Endodermal cell (in vitro differentiated cells): Measurements from ENCODE around the gene OTUD6A. TPM values are rescaled to one million over a fixed set of nuclear protein-coding genes. Genes with fewer than 3 reads are reported as not detected.
"Not testable (repeated sequence)": the region's sequence is repeated elsewhere in the genome, so short reads cannot be mapped to it uniquely, and the experiment has no call there.

Source experiments
- DNase-seq: peaks from one replicate; pipeline ENCODE4 v3.0.0-alpha.2; 2017
- H3K27ac ChIP-seq: 2 replicates; pipeline ENCODE4 v1.5.1; 2013; ENCODE audit warnings: mild to moderate bottlenecking, low read depth, low read length, moderate library complexity
- H3K27me3 ChIP-seq: 2 replicates; pipeline ENCODE4 v1.6.1; 2013; ENCODE audit warnings: mild to moderate bottlenecking, low read length, moderate library complexity; ENCODE audit not compliant: insufficient read depth, control insufficient read depth, poor library complexity, severe bottlenecking
- H3K36me3 ChIP-seq: 2 replicates; pipeline ENCODE4 v1.7.0; 2013; ENCODE audit warnings: mild to moderate bottlenecking, low read length, moderate library complexity; ENCODE audit not compliant: control insufficient read depth, insufficient read depth
- H3K4me1 ChIP-seq: one replicate; pipeline ENCODE4 v1.7.0; 2013; ENCODE audit warnings: low read length; ENCODE audit not compliant: control insufficient read depth, insufficient read depth
- H3K4me3 ChIP-seq: 2 replicates; pipeline ENCODE4 v1.5.1; 2013; ENCODE audit warnings: mild to moderate bottlenecking, low read length, moderate library complexity
- H3K9ac ChIP-seq: 2 replicates; pipeline ENCODE4 v1.6.1; 2013; ENCODE audit warnings: mild to moderate bottlenecking, low read length, moderate library complexity; ENCODE audit not compliant: poor library complexity, severe bottlenecking; ENCODE audit errors: extremely low read depth
- H3K9me3 ChIP-seq: 2 replicates; pipeline ENCODE4 v1.6.1; 2013; ENCODE audit warnings: mild to moderate bottlenecking, low read length, moderate library complexity; ENCODE audit not compliant: control insufficient read depth
- H3K27ac Mint-ChIP-seq: 2 replicates; pipeline ENCODE4 v1.8.0; 2020; ENCODE audit warnings: mixed read lengths
- H3K27me3 Mint-ChIP-seq: 2 replicates; pipeline ENCODE4 v1.8.0; 2021; ENCODE audit warnings: mild to moderate bottlenecking, mixed read lengths; ENCODE audit not compliant: insufficient read depth
- H3K36me3 Mint-ChIP-seq: 2 replicates; pipeline ENCODE4 v1.8.0; 2020; ENCODE audit warnings: low read depth, mixed read lengths
- H3K4me1 Mint-ChIP-seq: 2 replicates; pipeline ENCODE4 v1.8.0; 2020; ENCODE audit warnings: mixed read lengths
- H3K4me3 Mint-ChIP-seq: 2 replicates; pipeline ENCODE4 v1.8.0; 2020; ENCODE audit warnings: mild to moderate bottlenecking, moderate library complexity, mixed read lengths
- H3K9me3 Mint-ChIP-seq: 2 replicates; pipeline ENCODE4 v1.8.0; 2020; ENCODE audit warnings: mild to moderate bottlenecking, mixed read lengths
- WGBS, 2 experiments: methylation state at CpG; one replicate each; pipeline versions ENCODE4 v1.1.5 to v1.1.7; 2013; ENCODE audit warnings: missing lambda C conversion rate in 2 of 2, mixed read lengths in 1 of 2; ENCODE audit not compliant: insufficient coverage in 1 of 2, insufficient read length in 1 of 2; 5-methylcytosine and 5-hydroxymethylcytosine counted together
- microRNA-seq: library from miRNA; unstranded; fragments of <30 nt; microRNA quantifications from one replicate; pipeline ENCODE4 v1.2.0, GENCODE V29; 2020; ENCODE audit warnings: borderline microRNAs expressed
- total RNA-seq, 2 donors: library from RNA; stranded (reverse); fragmentation: NEBNext Ultra II Directional in 1 of 2; extraction: Animal tissue kit (Norgen Biotek cat#: 25700) in 1 of 2; gene quantifications; 2 replicates in 1 of 2; 3 replicates in 1 of 2; pipeline ENCODE4 v1.2.1, GENCODE V29; 2021
- TF ChIP-seq, protein P1 (sequence below): fragments of 200-600 bp; sonication (generic); conservative IDR thresholded peaks from 2 replicates; pipeline ENCODE4 v1.5.0; 2021; ENCODE audit warnings: antibody characterized with exemption, mild to moderate bottlenecking

OTUD6A gene
- total RNA-seq, 2 donors from 2014 or later: 0.53 TPM; not detected in 1

DNA sequence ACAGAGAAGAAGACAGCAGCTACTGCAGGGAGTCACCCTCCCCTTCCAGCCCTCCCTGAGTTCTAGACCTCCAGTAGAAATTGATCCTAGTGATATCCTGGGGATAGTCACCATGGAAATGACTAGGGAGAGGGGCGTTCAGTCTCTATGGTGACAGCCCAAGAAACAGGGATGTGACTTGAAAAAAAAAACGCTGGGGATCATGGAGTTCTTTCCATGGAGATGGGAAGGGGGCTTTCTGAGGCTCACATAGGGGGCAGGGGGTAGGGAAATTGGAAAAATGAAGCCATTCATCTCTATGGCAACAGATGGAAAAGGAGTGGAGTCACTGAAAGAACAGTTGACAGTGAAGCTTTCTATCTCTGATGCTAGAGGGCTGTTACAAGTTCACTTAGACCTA, 43.0 kb downstream of the OTUD6A start:
- Mint-ChIP-seq H3K27me3 (no peaks in the 10 kb centered on the region), H3K4me3 (no peak overlapping the region), H3K27ac (no peak overlapping the region), H3K36me3 (no peaks in the 10 kb centered on the region), H3K9me3 (peaks cover 47% of the 10 kb centered on the region), H3K4me1 (no peaks in the 10 kb centered on the region)
- H3K27me3 ChIP-seq: no peaks in the 10 kb centered on the region
- WGBS, 2 experiments: 67 to 76% methylated on average over 1 to 2 of the region's 2 CpGs
- no peaks in the 10 kb centered on the region for H3K36me3 ChIP-seq
- no peaks in the 10 kb centered on the region for H3K9me3 ChIP-seq
- no peak overlapping the region for H3K4me3 ChIP-seq
- no peaks in the 10 kb centered on the region for H3K4me1 ChIP-seq
- H3K9ac ChIP-seq: no peak overlapping the region
- TF ChIP-seq, protein P1, sequence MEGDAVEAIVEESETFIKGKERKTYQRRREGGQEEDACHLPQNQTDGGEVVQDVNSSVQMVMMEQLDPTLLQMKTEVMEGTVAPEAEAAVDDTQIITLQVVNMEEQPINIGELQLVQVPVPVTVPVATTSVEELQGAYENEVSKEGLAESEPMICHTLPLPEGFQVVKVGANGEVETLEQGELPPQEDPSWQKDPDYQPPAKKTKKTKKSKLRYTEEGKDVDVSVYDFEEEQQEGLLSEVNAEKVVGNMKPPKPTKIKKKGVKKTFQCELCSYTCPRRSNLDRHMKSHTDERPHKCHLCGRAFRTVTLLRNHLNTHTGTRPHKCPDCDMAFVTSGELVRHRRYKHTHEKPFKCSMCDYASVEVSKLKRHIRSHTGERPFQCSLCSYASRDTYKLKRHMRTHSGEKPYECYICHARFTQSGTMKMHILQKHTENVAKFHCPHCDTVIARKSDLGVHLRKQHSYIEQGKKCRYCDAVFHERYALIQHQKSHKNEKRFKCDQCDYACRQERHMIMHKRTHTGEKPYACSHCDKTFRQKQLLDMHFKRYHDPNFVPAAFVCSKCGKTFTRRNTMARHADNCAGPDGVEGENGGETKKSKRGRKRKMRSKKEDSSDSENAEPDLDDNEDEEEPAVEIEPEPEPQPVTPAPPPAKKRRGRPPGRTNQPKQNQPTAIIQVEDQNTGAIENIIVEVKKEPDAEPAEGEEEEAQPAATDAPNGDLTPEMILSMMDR: no peak
- H3K27ac ChIP-seq: peak overlapping the region; percentile 53
- no peak for DNase-seq

DNA sequence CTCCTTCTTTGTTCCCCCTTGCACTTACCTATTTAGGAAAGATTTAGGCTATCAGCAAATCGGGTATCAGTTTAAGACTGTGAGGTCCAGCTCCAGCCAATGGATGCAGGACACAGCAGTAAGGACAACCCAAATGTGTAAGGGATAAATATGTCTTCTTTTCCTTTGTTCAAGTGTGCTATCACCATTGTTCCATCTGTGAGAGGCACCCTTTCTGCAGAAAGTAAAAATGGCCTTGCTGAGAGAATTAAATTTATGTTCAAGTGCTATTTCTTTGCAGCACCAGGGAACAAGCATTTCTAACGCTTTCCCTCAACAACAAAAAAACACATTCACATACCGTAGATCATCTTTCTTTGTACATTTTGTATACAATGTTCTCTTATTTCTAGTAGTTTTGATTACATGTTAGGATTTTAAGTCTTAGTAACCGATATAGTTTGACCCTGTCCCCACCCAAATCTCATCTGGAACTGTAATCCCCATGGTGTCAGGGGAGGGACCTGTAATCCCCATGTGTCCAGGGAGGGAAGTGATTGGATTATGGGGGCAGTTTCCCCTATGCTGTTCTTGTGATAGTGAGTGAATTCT, 49.3 kb downstream of the OTUD6A start:
- H3K4me3 ChIP-seq, H3K4me1 ChIP-seq, H3K9ac ChIP-seq, H3K36me3 Mint-ChIP-seq, H3K27ac ChIP-seq, H3K4me3 Mint-ChIP-seq, H3K27me3 Mint-ChIP-seq, H3K36me3 ChIP-seq, DNase-seq, H3K4me1 Mint-ChIP-seq, H3K27ac Mint-ChIP-seq, H3K27me3 ChIP-seq: not testable (repeated sequence)
- H3K9me3 ChIP-seq: peaks cover 16% of the 10 kb centered on the region
- WGBS, 2 experiments: 100% methylated on average over 2 of the region's 4 CpGs; no CpG with 5 or more reads in 1 of the 2 experiments
- peaks cover 76% of the 10 kb centered on the region for H3K9me3 Mint-ChIP-seq

Small RNAs within 50 kb of the gene (microRNA-seq; reads per million reads assigned to microRNA genes)
- gene MIR676: 6.4 reads per million, percentile 38 among the genes with 10 or more reads in this experiment

Other genes with a start within 250 kb of the OTUD6A start
- not detected for gene AWAT2, start 12.5 kb upstream of the OTUD6A start, total RNA-seq
- 10 to 100 TPM; 45.0 to 46.5 TPM for gene IGBP1, start 71.0 kb downstream of the OTUD6A start, total RNA-seq
- not detected for gene DGAT2L6, start 115.0 kb downstream of the OTUD6A start, total RNA-seq
- not detected for gene AWAT1, start 172.2 kb downstream of the OTUD6A start, total RNA-seq
- gene P2RY4, start 197.7 kb downstream of the OTUD6A start, total RNA-seq: under 1 TPM; 0.22 TPM
- gene ARR3, start 205.9 kb downstream of the OTUD6A start, total RNA-seq: not detected
- not detected for gene RAB41, start 219.7 kb downstream of the OTUD6A start, total RNA-seq
- 10 to 100 TPM; 28.9 to 29.6 TPM for gene PDZD11, start 227.5 kb downstream of the OTUD6A start, total RNA-seq
- gene KIF4A, start 227.6 kb downstream of the OTUD6A start, total RNA-seq: 10 to 100 TPM; 27.6 to 40.6 TPM